ENCODE data around the gene SMIM28. TPM values are rescaled to one million over a fixed set of nuclear protein-coding genes. Genes with fewer than 3 reads are reported as not detected.

Gene SMIM28
- polyA plus RNA-seq, 1 donor from 2014 or later, result not detected

GRCh38 chr6:138418118-138418742, 40.5 kb downstream of the SMIM28 start:
- no peaks in the 10 kb centered on the region for H4K20me1 ChIP-seq (ENCODE audit: insufficient read depth)
- H3K9me2 ChIP-seq (ENCODE audit: insufficient read depth, low read length), result no peaks in the 10 kb centered on the region
- no peaks in the 10 kb centered on the region for H3K79me2 ChIP-seq (replicated peaks; ENCODE audit: insufficient read depth, low read length)
- H3K27me3 ChIP-seq (ENCODE audit: insufficient read depth, low read depth, low read length), result no peaks in the 10 kb centered on the region
- no peak overlapping the region for H3K27ac ChIP-seq (ENCODE audit: low read length)
- H3K4me3 ChIP-seq (ENCODE audit: low read length), result no peak overlapping the region
- no peaks in the 10 kb centered on the region for H3K36me3 ChIP-seq (ENCODE audit: insufficient read depth, low read length)
- H3K4me2 ChIP-seq (ENCODE audit: low read length), result no peak overlapping the region
- no peak overlapping the region for H2AFZ ChIP-seq (ENCODE audit: low read depth, low read length)
- no peaks in the 10 kb centered on the region for H3K9me3 ChIP-seq (ENCODE audit: low read length)
- TF ChIP-seq SMC3 (conservative IDR thresholded peaks at IDR 0.05; ENCODE audit: poor library complexity) (no peak), POLR2AphosphoS5 (IDR thresholded peaks at IDR 0.05) (no peak), EZH2 (IDR thresholded peaks at IDR 0.05; ENCODE audit: borderline replicate concordance, insufficient read depth, low read length, poor library complexity, severe bottlenecking) (no peak), RAD21 (conservative IDR thresholded peaks at IDR 0.05) (no peak), CTCF (IDR thresholded peaks at IDR 0.05; ENCODE audit: poor library complexity, severe bottlenecking) (no peak), MXI1 (conservative IDR thresholded peaks at IDR 0.05; ENCODE audit: poor library complexity, severe bottlenecking) (no peak), TAF1 (IDR thresholded peaks at IDR 0.05; ENCODE audit: low read depth) (no peak), EP300 (conservative IDR thresholded peaks at IDR 0.05; ENCODE audit: poor library complexity, severe bottlenecking) (no peak), REST (IDR thresholded peaks at IDR 0.05; ENCODE audit: borderline replicate concordance) (no peak)
- H3F3A ChIP-seq (ENCODE audit: insufficient read depth, low read length, poor library complexity, severe bottlenecking), result no peaks in the 10 kb centered on the region
- no peak overlapping the region for H3K9ac ChIP-seq (ENCODE audit: low read length)

GRCh38 chr6:138419766-138420165, 42.1 kb downstream of the SMIM28 start:
- Histone ChIP-seq H3K4me2 (ENCODE audit: low read length) (no peak overlapping the region), H3K36me3 (ENCODE audit: insufficient read depth, low read length) (no peaks in the 10 kb centered on the region), H2AFZ (ENCODE audit: low read depth, low read length) (no peak overlapping the region), H3F3A (ENCODE audit: insufficient read depth, low read length, poor library complexity, severe bottlenecking) (no peaks in the 10 kb centered on the region), H3K27ac (ENCODE audit: low read length) (no peak overlapping the region), H3K27me3 (ENCODE audit: insufficient read depth, low read depth, low read length) (no peaks in the 10 kb centered on the region), H3K79me2 (replicated peaks; ENCODE audit: insufficient read depth, low read length) (no peaks in the 10 kb centered on the region), H3K4me3 (ENCODE audit: low read length) (no peak overlapping the region), H3K9me3 (ENCODE audit: low read length) (no peaks in the 10 kb centered on the region), H3K9me2 (ENCODE audit: insufficient read depth, low read length) (no peaks in the 10 kb centered on the region), H4K20me1 (ENCODE audit: insufficient read depth) (no peaks in the 10 kb centered on the region), H3K9ac (ENCODE audit: low read length) (no peak overlapping the region)
- TF ChIP-seq RAD21 (conservative IDR thresholded peaks at IDR 0.05) (no peak), TAF1 (IDR thresholded peaks at IDR 0.05; ENCODE audit: low read depth) (no peak), EZH2 (IDR thresholded peaks at IDR 0.05; ENCODE audit: borderline replicate concordance, insufficient read depth, low read length, poor library complexity, severe bottlenecking) (no peak), CTCF (IDR thresholded peaks at IDR 0.05; ENCODE audit: poor library complexity, severe bottlenecking) (no peak), MXI1 (conservative IDR thresholded peaks at IDR 0.05; ENCODE audit: poor library complexity, severe bottlenecking) (no peak), SMC3 (conservative IDR thresholded peaks at IDR 0.05; ENCODE audit: poor library complexity) (no peak), EP300 (conservative IDR thresholded peaks at IDR 0.05; ENCODE audit: poor library complexity, severe bottlenecking) (no peak), POLR2AphosphoS5 (IDR thresholded peaks at IDR 0.05) (no peak), REST (IDR thresholded peaks at IDR 0.05; ENCODE audit: borderline replicate concordance) (no peak)
